Heart left ventricle (tissue), 13 donors: ENCODE measurements around the gene TCEAL3.

Experiments used
- POLR2A ChIP-seq, 2 donors: fragments of 450-650 bp; IDR thresholded peaks; one replicate each; pipeline ENCODE4 v1.6.1; 2017; ENCODE audit warnings: antibody characterized with exemption in 2 of 2, mild to moderate bottlenecking in 2 of 2, moderate library complexity in 2 of 2
- TF ChIP-seq, protein P1 (sequence below), 12 donors: fragments of 200-600 bp; sonication (generic) in 4 of 12; IDR thresholded peaks; one replicate each; pipeline versions ENCODE4 v1.5.0 to v1.8.0; 2018 to 2022; ENCODE audit warnings: antibody characterized with exemption in 12 of 12, mild to moderate bottlenecking in 5 of 12
- donor health status: ischemic (EF 13 %, LVEDD 7.1; RV severe dilation, severe dysfunction).
- donor health status: DM: no; HTN: yes; CAD: no.
- donor health status: DM: no; HTN: no; CAD: no.
- donor health status: ischemic (EF 25% LVEDD 6.9; RV normal size, moderate dysfunction).
- donor health status: ischemic (EF 25% LVEDD 5.7; RV mildly dilated, moderate dysfunction).
- donor health status: ischemic (EF 35%, LVEDD 5.7; RV mildly dilated, moderate dysfunction).
- donor health status: nonischemic (EF 11% LVEDD 7.7; RV severe dilation, severe dysfunction).
- donor health status: DM: yes; HTN: yes; CAD: no.
- donor health status: PGD.
- donor health status: ischemic (EF 29% LVEDD 5.4; RV normal size, mild dysfunction).
- donor health status: nonischemic (EF 23%, LVEDD 6.1; RV moderate dilation, normal function).

GRCh38 chrX:103586314-103586646, 21.5 kb upstream of the TCEAL3 start:
- TF ChIP-seq, protein P1, sequence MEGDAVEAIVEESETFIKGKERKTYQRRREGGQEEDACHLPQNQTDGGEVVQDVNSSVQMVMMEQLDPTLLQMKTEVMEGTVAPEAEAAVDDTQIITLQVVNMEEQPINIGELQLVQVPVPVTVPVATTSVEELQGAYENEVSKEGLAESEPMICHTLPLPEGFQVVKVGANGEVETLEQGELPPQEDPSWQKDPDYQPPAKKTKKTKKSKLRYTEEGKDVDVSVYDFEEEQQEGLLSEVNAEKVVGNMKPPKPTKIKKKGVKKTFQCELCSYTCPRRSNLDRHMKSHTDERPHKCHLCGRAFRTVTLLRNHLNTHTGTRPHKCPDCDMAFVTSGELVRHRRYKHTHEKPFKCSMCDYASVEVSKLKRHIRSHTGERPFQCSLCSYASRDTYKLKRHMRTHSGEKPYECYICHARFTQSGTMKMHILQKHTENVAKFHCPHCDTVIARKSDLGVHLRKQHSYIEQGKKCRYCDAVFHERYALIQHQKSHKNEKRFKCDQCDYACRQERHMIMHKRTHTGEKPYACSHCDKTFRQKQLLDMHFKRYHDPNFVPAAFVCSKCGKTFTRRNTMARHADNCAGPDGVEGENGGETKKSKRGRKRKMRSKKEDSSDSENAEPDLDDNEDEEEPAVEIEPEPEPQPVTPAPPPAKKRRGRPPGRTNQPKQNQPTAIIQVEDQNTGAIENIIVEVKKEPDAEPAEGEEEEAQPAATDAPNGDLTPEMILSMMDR (IDR thresholded peaks at IDR 0.05): no peak
- TF ChIP-seq POLR2A (IDR thresholded peaks at IDR 0.05): no peak
